Activated CD4-positive, alpha-beta T cell treated with anti-CD3 and anti-CD28 coated beads, Interleukin-2, amount 50 U/mL, for 24 hours (primary cell): ENCODE data around the gene CACNA1A.
"Not testable (repeated sequence)": the region's sequence is repeated elsewhere in the genome, so short reads cannot be mapped to it uniquely, and the experiment has no call there.

Experiments used
- DNase-seq, 2 donors: peaks; one replicate each; pipeline ENCODE4 v3.0.0-alpha.2; 2020; ENCODE audit warnings: low read depth in 1 of 2, low spot score in 1 of 2

The CACNA1A gene

GRCh38 chr19:13427273-13428051 lies 78.8 kb downstream of the CACNA1A start:
- DNase-seq, result no peak

DNA sequence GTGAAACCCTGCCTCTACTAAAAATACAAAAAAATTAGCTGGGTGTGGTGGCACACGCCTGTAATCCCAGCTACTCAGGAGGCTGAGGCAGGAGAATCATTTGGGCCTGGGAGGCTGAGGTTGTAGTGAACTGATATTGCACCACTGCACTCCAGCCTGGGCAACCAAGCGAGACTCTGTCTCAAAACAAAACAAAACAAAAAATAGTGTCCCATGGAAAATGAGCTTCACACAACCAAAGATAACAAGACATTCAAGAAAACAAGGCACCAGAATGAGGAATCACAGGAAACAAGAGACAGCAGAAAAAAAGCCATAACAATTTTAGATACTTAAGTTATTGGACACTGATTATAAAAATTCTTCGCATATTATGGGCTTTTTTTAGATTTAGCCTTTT lies 80.4 kb downstream of the CACNA1A start:
- not testable (repeated sequence) for DNase-seq

DNA sequence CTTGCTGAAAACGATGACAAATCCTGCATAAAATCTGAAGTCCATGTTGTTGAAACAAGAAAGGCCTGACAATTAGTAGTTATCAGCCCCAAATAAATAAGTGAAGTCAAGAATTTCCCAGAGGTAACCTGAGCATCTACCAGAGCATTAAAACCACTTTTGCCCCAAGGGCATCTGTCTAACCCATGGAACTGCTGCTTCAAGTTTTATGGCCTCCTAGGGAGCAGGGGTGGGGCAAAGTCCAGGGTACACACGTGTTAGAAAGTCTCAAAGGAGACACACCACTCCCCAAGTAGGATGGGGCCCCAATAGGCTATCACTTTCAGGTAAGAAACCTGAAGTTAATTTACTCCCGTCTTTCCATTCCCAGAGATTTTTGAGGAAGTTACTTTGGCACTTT lies 81.1 kb downstream of the CACNA1A start:
- no peak for DNase-seq

GRCh38 chr19:13420780-13421179 lies 85.5 kb downstream of the CACNA1A start:
- DNase-seq, result no peak

DNA sequence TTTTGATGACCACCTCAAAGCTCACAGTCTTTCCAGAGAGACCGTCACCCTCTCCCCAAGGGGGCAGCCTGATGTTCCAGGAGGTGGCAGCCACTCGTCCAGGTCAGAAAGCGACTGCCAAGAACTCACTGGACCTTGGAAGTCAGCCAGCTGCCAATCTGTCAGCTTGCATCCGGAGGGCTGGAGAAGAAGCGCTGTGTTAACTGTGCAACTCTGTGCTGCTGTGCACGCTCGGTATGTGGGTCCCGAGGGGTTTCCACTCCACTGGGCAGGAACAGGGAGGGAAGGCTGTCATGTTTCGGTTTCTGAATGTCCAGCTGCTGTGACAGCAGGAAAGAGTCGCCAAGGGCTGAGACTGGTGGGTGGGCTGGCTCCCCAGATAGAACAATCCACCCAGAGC lies 89.2 kb downstream of the CACNA1A start:
- no peak for DNase-seq

GRCh38 chr19:13411899-13412298 lies 94.4 kb downstream of the CACNA1A start:
- no peak for DNase-seq

DNA sequence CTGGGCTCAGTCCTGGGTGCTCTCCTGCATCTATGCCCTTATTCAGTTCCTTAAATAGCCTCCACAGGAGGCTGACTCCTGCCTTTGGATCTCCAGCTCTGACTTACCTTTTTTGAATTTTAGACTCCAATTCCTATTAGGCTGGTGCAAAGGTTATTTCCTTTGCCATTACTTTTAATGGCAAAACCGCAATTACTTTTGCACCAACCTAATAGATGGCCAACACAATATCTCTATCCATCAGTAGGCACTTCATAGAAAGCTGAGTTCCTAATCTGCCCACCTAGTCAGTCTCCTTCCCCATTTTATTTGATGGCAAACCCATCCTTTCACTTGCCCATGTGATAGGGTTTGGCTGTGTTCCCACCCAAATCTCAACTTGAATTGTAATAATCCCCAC lies 95.3 kb downstream of the CACNA1A start:
- no peak for DNase-seq

- no peak for DNase-seq
These were observed 97.3 kb downstream of the CACNA1A start for GRCh38 chr19:13408889-13409518.

GRCh38 chr19:13404236-13404635 lies 102.0 kb downstream of the CACNA1A start:
- no peak for DNase-seq

DNA sequence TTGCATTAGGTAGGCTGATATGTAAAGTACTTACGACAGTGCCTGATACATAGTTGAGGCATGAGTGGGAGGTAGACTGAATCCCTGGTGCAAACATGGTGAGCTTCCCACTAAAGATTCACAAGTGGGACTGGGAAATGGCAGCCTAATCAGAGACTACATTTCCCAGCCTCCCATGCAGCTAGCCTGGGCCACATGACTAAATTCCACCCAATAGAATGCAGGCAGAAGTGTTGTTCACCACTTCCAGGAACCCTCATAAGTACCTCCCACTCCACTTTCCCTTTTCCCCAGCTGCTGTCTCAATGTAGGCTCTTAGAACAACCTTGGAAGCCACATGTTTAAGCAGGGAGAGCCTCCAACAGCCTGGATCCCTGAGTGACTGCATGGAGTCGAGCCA lies 104.9 kb downstream of the CACNA1A start:
- no peak for DNase-seq

GRCh38 chr19:13400296-13400695 lies 106.0 kb downstream of the CACNA1A start:
- DNase-seq, result no peak

DNA sequence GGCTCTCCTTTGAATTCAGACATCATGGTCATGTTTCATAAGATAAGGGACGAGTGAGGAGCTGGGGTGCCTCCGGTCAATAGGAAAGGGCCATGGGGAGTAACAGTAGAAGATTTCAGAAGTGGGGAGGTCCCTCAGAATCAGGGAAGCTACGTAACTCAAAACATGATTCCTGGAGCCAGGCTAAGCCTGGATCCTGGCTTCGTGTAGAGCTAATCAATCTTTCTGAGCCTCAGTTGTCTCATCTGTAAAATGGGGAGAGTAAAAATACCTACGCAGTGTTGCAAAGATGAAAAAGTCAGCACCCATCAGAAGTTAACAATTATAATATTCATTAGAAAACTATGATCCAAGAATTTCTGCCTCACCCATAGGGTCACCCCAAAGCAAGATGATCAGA lies 106.5 kb downstream of the CACNA1A start:
- no peak for DNase-seq

DNA sequence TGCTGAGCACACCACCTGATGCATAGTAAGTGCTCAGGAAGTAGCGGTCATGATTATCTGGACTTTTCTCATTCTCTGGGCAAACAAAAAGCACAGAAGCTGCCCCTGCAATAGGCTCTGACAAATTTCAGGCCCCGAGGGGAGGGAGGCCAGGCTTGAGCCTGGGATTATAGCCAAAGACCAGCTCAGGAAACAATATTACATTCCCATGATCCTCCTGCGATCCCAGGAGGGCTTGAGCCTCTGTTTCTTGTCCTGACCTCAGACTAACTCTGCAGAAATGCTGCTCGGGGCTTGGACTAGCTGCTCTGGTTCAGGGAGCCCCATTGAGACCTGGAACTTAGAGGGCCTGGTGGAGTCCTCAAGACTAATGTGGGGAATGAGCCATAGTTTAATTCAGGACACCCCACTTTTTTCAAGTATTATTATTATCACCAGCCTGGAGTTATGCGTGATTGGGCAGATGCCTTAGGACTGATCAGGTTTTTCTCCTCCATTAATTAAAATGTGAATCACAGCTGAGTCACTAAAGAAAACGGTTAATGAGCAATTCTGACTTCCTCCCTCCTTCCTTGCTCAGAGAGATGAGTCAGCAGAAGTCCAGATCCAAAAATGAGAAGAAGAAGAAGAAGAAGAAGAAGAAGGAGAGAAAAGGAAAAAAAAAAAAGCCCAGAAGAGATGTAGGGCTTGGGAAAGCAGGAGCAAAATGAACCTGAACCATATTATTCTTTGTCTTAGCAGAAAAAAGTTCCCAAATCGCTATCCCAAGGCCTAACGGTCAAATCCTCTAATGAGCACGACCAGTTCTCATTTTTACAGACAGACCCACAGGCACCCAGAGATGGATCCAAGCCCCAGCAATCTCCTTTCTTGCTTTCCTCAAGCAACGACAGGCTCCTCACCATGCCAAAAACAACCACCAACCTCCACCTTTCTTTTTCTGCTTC lies 107.2 kb downstream of the CACNA1A start:
- no peak for DNase-seq

DNA sequence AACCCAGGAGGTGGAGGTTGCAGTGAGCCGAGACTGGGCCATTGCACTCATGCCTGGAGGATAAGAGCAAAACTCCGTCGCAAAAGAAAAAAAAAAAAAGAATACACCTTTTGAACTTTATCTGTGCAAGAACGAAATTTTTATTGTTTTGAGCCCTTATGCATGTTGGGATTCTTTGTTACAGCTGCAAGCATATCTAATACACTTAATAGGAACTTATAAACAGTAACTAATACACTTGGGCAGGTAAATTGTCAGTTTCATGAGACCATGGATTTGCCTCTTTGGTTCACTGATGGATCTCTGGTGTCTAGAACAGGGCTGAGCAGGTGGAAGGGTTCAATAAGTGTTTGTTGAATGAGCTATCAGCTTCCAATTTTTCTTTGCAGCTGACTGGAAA lies 108.1 kb downstream of the CACNA1A start:
- DNase-seq, result no peak

- DNase-seq, result no peak
These were observed 109.8 kb downstream of the CACNA1A start for GRCh38 chr19:13396250-13397080.

- no peak for DNase-seq
These were observed 123.7 kb downstream of the CACNA1A start for GRCh38 chr19:13382633-13382938.

DNA sequence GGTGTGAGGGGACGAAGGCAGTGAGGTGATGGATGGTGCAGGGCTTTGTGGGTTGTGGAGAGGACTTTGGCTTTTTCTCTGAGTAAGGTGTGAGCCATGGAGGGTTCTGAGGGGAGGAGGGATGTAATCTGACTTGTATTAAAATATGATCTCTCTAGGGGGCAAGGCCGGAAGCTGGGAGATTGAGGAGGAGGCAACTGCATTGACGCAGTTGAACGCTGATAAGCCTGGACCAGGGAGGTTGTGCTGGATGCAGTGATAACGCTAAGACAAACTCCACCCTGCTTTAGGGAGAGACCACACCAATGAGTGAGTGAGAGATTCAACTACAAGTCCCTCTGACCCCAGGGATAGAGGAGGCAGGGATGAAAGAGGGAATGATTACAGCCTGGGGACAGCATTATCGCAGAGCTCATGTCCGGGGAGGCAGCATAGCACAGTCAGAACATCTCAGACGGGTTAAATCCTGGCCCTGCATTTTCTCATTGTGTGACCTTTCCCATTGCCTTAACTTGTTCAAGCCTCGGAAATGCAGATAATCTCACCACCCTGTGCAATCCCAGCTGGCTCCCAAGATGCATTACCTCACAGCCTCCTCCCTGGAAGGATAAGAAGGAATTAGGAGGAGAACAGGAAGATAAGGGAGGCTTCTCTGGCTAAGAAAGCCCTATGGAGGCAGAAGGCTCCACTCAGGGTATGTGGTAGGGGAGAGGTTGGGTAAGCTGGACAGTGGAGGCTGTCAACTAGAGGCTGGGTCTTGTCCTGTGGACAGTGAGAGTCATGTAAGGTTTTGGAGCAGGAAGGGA lies 124.2 kb downstream of the CACNA1A start:
- DNase-seq, result no peak

DNA sequence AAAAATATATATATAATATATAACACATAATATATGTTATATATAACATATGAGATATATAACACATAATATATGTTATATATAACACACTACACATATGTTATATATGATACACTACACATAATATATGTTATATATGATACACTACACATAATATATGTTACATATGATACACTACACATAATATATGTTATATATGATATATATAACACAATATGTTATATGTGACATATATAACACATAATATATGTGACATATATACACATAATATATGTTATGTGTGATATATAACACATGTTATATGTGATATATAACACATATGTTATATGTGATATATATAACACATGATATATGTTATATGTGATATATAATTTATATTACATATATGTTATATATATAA lies 129.7 kb downstream of the CACNA1A start:
- DNase-seq, result no peak

- DNase-seq, result no peak
These were observed 132.7 kb downstream of the CACNA1A start for GRCh38 chr19:13373599-13373998.

DNA sequence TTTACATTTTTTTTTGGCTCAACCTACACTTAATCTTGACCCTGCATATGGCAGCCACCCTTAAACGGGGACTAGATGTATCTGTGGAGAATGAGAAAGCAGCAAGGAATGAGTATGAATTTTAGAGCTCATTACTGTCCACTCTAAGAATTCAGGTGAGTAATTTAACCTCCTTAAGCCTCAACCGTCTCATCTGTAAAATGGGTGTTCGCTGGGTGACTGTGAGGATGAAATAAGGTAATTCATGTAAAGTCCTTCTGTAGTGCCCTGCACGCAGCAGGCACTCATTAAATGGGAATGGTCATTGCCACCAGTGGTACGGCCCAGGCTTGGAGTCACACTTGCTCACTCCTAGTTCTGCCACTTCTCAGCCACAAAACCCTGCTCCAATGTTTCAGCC lies 135.3 kb downstream of the CACNA1A start:
- DNase-seq, result no peak
